Liver (tissue), 9 donors: ENCODE results near the gene EEF1G. TPM values are rescaled to one million over a fixed set of nuclear protein-coding genes. Genes with fewer than 3 reads are reported as not detected.

Source experiments
- DNase-seq: peaks from one replicate; pipeline ENCODE4 v3.0.0-alpha.2; 2017; ENCODE audit warnings: low spot score
- H3K27ac ChIP-seq, 2 donors: one replicate each; pipeline ENCODE4 v1.7.0; 2013; ENCODE audit warnings: inconsistent platforms in 2 of 2, low read length in 2 of 2, control low read depth in 1 of 2, low read depth in 1 of 2, mild to moderate bottlenecking in 1 of 2
- H3K27me3 ChIP-seq, 4 donors: one replicate each; pipeline versions ENCODE4 v1.6.1 to v1.7.0; 2013; ENCODE audit warnings: low read length in 3 of 4, inconsistent platforms in 1 of 4, mild to moderate bottlenecking in 1 of 4, moderate library complexity in 1 of 4; ENCODE audit not compliant: control insufficient read depth in 4 of 4, insufficient read depth in 4 of 4
- H3K36me3 ChIP-seq, 4 donors: one replicate each; pipeline versions ENCODE4 v1.6.1 to v1.7.0; 2013; ENCODE audit warnings: low read length in 3 of 4, mild to moderate bottlenecking in 3 of 4, low read depth in 1 of 4, moderate library complexity in 1 of 4; ENCODE audit not compliant: control insufficient read depth in 4 of 4, insufficient read depth in 3 of 4
- H3K4me1 ChIP-seq, 4 donors: one replicate each; pipeline versions ENCODE4 v1.6.1 to v1.7.0; 2013; ENCODE audit warnings: low read length in 3 of 4, mild to moderate bottlenecking in 3 of 4, moderate library complexity in 1 of 4; ENCODE audit not compliant: control insufficient read depth in 4 of 4, insufficient read depth in 4 of 4
- H3K4me3 ChIP-seq, 3 donors: one replicate each; pipeline versions ENCODE4 v1.6.1 to v1.7.0; 2013; ENCODE audit warnings: low read length in 3 of 3, control low read depth in 1 of 3, low read depth in 1 of 3, mild to moderate bottlenecking in 1 of 3
- H3K9ac ChIP-seq, 2 donors: one replicate each; pipeline ENCODE4 v1.7.0; 2013; ENCODE audit warnings: low read length in 2 of 2, mild to moderate bottlenecking in 2 of 2, moderate library complexity in 2 of 2, control low read depth in 1 of 2, low read depth in 1 of 2
- H3K9me3 ChIP-seq, 4 donors: one replicate each; pipeline versions ENCODE4 v1.6.1 to v1.7.0; 2013; ENCODE audit warnings: low read length in 3 of 4; ENCODE audit not compliant: control insufficient read depth in 4 of 4
- ATF3 ChIP-seq: IDR thresholded peaks from 2 replicates; pipeline ENCODE4 v1.6.1; 2016; ENCODE audit warnings: antibody characterized with exemption
- EGR1 ChIP-seq, 2 donors: IDR thresholded peaks; 2 replicates each; pipeline ENCODE4 v1.6.1; 2016 to 2018; ENCODE audit warnings: antibody characterized with exemption in 2 of 2, low read depth in 2 of 2
- HNF4G ChIP-seq: IDR thresholded peaks from 2 replicates; pipeline ENCODE4 v1.6.1; 2016; ENCODE audit warnings: antibody characterized with exemption
- JUND ChIP-seq, 2 donors: IDR thresholded peaks; 2 replicates each; pipeline ENCODE4 v1.6.1; 2016; ENCODE audit warnings: antibody characterized with exemption in 2 of 2
- NR2F2 ChIP-seq: IDR thresholded peaks from 2 replicates; pipeline ENCODE4 v1.6.1; 2016; ENCODE audit warnings: antibody characterized with exemption
- RXRA ChIP-seq, 2 donors: IDR thresholded peaks; 2 replicates each; pipeline ENCODE4 v1.6.1; 2017 to 2018; ENCODE audit warnings: antibody characterized with exemption in 2 of 2, mild to moderate bottlenecking in 1 of 2
- SP1 ChIP-seq: IDR thresholded peaks from 2 replicates; pipeline ENCODE4 v1.6.1; 2018; ENCODE audit warnings: antibody characterized with exemption, mild to moderate bottlenecking
- TAF1 ChIP-seq: conservative IDR thresholded peaks from 2 replicates; pipeline ENCODE4 v1.6.1; 2016; ENCODE audit warnings: antibody characterized with exemption, mild to moderate bottlenecking
- ZBTB33 ChIP-seq: IDR thresholded peaks from 2 replicates; pipeline ENCODE4 v1.6.1; 2016; ENCODE audit warnings: antibody characterized with exemption
- WGBS: extraction: QIAGEN DNeasy Blood & Tissue Kit; methylation state at CpG from one replicate; pipeline ENCODE4 v1.1.7; 2013; 5-methylcytosine and 5-hydroxymethylcytosine counted together
- polyA plus RNA-seq, 2 donors: library from polyadenylated mRNA; stranded (reverse) in 1 of 2; unstranded in 1 of 2; fragments of 200-250 nt in 1 of 2; fragments of >200 nt in 1 of 2; fragmentation: Nextera tagmentation in 1 of 2; extraction: Ambion mirVana in 1 of 2; gene quantifications; one replicate each; pipeline versions ENCODE4 v1.2.1 to v1.2.3, GENCODE V29; 2013 to 2015
- total RNA-seq, 2 donors: library from RNA; depleted of rRNA; stranded (reverse); fragments of >200 nt; gene quantifications; one replicate each; pipeline ENCODE4 v1.2.3, GENCODE V29; 2014
- TF ChIP-seq, protein P1 (sequence below): IDR thresholded peaks from 2 replicates; pipeline ENCODE4 v1.6.1; 2016; ENCODE audit warnings: antibody characterized with exemption, mild to moderate bottlenecking
- donor health status: healthy.
- donor health status: healthy.
- donor health status: healthy.
- donor health status: healthy.
- donor health status: healthy.

Gene EEF1G
- total and polyA plus RNA-seq, 4 donors: 251 to 640 (median 469) TPM

DNA sequence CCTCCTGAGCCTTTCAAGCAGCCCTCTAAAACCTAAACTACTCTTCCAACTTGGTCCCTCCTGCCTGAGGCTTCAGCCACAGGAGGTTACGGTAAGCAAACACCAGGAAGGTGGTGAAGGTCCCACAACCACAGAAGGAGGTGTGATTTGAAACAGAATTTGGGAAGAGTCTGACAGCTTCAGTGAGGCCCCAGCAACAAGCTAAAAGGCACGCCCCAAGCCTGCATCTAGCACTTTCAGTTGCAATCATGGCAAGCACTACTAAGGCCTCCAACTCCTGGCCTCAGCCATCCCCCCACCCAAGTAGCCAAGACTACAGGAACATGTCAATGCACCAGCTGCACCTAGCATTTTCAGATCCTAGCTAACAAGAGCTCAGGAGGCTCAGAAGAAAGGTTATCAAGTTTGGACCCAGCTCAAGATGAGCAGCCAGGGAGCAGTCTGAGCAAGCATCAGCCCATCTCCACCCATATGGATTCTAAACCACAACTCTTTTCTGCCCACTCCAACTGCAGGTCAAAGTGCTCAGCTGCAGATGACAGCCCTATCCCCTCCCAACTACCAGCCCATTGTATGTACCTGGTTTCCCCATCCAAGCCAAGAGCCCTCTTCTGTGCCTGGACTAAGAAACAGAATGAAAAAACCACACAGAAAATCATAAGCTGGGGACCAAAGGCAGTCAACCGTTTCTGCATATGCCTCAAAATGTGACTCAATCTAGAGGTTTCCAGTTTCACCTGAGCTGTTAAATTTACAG, 16.6 kb downstream of the EEF1G start:
- H3K9ac ChIP-seq: no peak overlapping the region
- peaks cover 6 to 53% (median 41%) of the 10 kb centered on the region in 4 donors for H3K4me1 ChIP-seq
- WGBS: 70% methylated on average over 3 of the region's 3 CpGs
- no peak for DNase-seq
- no peak for TF ChIP-seq JUND (IDR thresholded peaks at IDR 0.05)
- H3K36me3 ChIP-seq: peaks cover 5 to 24% (median 15%) of the 10 kb centered on the region in 4 donors
- no peaks in the 10 kb centered on the region for H3K9me3 ChIP-seq
- H3K27ac ChIP-seq: peak overlapping the region; percentile 60 to 75
- H3K4me3 ChIP-seq: no peak overlapping the region
- H3K27me3 ChIP-seq: no peaks in the 10 kb centered on the region

- no peak for DNase-seq
- no peaks in the 10 kb centered on the region for H3K27me3 ChIP-seq
- TF ChIP-seq TAF1: no peak
- TF ChIP-seq EGR1 (IDR thresholded peaks at IDR 0.05; ENCODE audit: low read depth in 2 of 2): no peak
- TF ChIP-seq, protein P1, sequence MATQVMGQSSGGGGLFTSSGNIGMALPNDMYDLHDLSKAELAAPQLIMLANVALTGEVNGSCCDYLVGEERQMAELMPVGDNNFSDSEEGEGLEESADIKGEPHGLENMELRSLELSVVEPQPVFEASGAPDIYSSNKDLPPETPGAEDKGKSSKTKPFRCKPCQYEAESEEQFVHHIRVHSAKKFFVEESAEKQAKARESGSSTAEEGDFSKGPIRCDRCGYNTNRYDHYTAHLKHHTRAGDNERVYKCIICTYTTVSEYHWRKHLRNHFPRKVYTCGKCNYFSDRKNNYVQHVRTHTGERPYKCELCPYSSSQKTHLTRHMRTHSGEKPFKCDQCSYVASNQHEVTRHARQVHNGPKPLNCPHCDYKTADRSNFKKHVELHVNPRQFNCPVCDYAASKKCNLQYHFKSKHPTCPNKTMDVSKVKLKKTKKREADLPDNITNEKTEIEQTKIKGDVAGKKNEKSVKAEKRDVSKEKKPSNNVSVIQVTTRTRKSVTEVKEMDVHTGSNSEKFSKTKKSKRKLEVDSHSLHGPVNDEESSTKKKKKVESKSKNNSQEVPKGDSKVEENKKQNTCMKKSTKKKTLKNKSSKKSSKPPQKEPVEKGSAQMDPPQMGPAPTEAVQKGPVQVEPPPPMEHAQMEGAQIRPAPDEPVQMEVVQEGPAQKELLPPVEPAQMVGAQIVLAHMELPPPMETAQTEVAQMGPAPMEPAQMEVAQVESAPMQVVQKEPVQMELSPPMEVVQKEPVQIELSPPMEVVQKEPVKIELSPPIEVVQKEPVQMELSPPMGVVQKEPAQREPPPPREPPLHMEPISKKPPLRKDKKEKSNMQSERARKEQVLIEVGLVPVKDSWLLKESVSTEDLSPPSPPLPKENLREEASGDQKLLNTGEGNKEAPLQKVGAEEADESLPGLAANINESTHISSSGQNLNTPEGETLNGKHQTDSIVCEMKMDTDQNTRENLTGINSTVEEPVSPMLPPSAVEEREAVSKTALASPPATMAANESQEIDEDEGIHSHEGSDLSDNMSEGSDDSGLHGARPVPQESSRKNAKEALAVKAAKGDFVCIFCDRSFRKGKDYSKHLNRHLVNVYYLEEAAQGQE: no peak
- TF ChIP-seq SP1: no peak
- TF ChIP-seq HNF4G: no peak
- peak; percentile 16 for TF ChIP-seq NR2F2
- no peak for TF ChIP-seq RXRA (IDR thresholded peaks at IDR 0.05)
- no peak for TF ChIP-seq ATF3
- peak; percentile 68 to 78 for TF ChIP-seq JUND (IDR thresholded peaks at IDR 0.05)
- H3K9ac ChIP-seq: no peak overlapping the region
- 55% methylated on average over 14 of the region's 14 CpGs for WGBS
- peaks cover 9 to 60% (median 44%) of the 10 kb centered on the region in 4 donors for H3K4me1 ChIP-seq
- peak overlapping the region; percentile 60 to 75 for H3K27ac ChIP-seq
- no peak overlapping the region for H3K4me3 ChIP-seq
- no peaks in the 10 kb centered on the region for H3K9me3 ChIP-seq
- H3K36me3 ChIP-seq: peaks cover 4 to 19% (median 15%) of the 10 kb centered on the region in 4 donors
These were observed 17.4 kb downstream of the EEF1G start for GRCh38 chr11:62556108-62556874.

GRCh38 chr11:62555464-62556107, 18.1 kb downstream of the EEF1G start:
- H3K27me3 ChIP-seq: no peaks in the 10 kb centered on the region
- no peak overlapping the region for H3K4me3 ChIP-seq
- no peak for DNase-seq
- H3K36me3 ChIP-seq: peaks cover 4 to 19% (median 15%) of the 10 kb centered on the region in 4 donors
- no peaks in the 10 kb centered on the region for H3K9me3 ChIP-seq
- peak overlapping the region in 1 of 2 donors; percentile 6 for H3K9ac ChIP-seq
- peak overlapping the region; percentile 60 to 75 for H3K27ac ChIP-seq
- 61% methylated on average over 4 of the region's 4 CpGs for WGBS
- TF ChIP-seq, protein P1: peak; percentile 24
- TF ChIP-seq ATF3: no peak
- no peak for TF ChIP-seq ZBTB33
- no peak for TF ChIP-seq SP1
- peaks cover 9 to 54% (median 40%) of the 10 kb centered on the region in 4 donors for H3K4me1 ChIP-seq
